Endothelial cell of umbilical vein (primary cell): ENCODE measurements around the gene MRGPRD. TPM values are rescaled to one million over a fixed set of nuclear protein-coding genes. Genes with fewer than 3 reads are reported as not detected.

Source experiments
- BruUV-seq: library from RNA; stranded (reverse); fragments of 400-500 nt; replicated peaks from 2 replicates; lab custom pipeline; 2021; lab: Mats Ljungman, UMichigan
- CTCF ChIA-PET: fragments of 300-600, 350-600 bp; sonication (Branson Sonifier 250); formaldehyde crosslinking; loops from one replicate; lab custom pipeline; 2021; ENCODE audit warnings: antibody characterized with exemption, inconsistent platforms; lab: Charles Lee
- POLR2A ChIA-PET: fragments of 300-600, 350-600 bp; sonication (Branson Sonifier 250); formaldehyde crosslinking; loops from one replicate; lab custom pipeline; 2021; ENCODE audit warnings: antibody characterized with exemption, inconsistent platforms; lab: Charles Lee
- DNase-seq: peaks from one replicate; pipeline ENCODE4 v3.0.0-alpha.2; 2011; ENCODE audit warnings: low read depth, low spot score
- FAIRE-seq: peaks from 2 replicates; lab custom pipeline; 2011; peaks lifted over from hg19 to GRCh38; lab: Jason Lieb, UNC
- H2AFZ ChIP-seq: 2 replicates; pipeline ENCODE4 v1.6.0; 2012; ENCODE audit warnings: low read depth, low read length, control low read depth, inconsistent platforms
- H3K27ac ChIP-seq: 2 replicates; pipeline ENCODE4 v1.5.1; 2011; ENCODE audit warnings: low read depth, mild to moderate bottlenecking, control low read depth, low read length, moderate library complexity; ENCODE audit not compliant: insufficient read depth
- H3K27me3 ChIP-seq, 2 experiments: 2 replicates each; pipeline versions ENCODE4 v1.6.0 to v1.6.1; 2011; ENCODE audit warnings: low read length in 2 of 2, mixed read lengths in 1 of 2; ENCODE audit not compliant: control insufficient read depth in 2 of 2, insufficient read depth in 2 of 2
- H3K36me3 ChIP-seq, 2 experiments: 2 replicates in 1 of 2; 3 replicates in 1 of 2; pipeline ENCODE4 v1.5.1; 2011; ENCODE audit warnings: low read length in 2 of 2, mild to moderate bottlenecking in 1 of 2, moderate library complexity in 1 of 2; ENCODE audit not compliant: control insufficient read depth in 2 of 2, insufficient read depth in 2 of 2; ENCODE audit errors: extremely low read depth in 1 of 2
- H3K4me1 ChIP-seq: 3 replicates; pipeline ENCODE4 v1.5.1; 2011; ENCODE audit warnings: mild to moderate bottlenecking, low read length; ENCODE audit not compliant: control insufficient read depth, insufficient read depth; ENCODE audit errors: extremely low read depth
- H3K4me2 ChIP-seq: 2 replicates; pipeline ENCODE4 v1.6.1; 2011; ENCODE audit warnings: low read length, control low read depth, mixed read lengths; ENCODE audit not compliant: insufficient read depth
- H3K4me3 ChIP-seq, 3 experiments: fragments of 200-600 bp in 1 of 3; sonication (generic), shearing (Covaris generic) in 1 of 3; replicated peaks in 1 of 3; 2 replicates each; pipeline ENCODE4 v1.5.1; 2011 to 2016; ENCODE audit warnings: control low read depth in 3 of 3, low read length in 3 of 3, mild to moderate bottlenecking in 2 of 3, inconsistent platforms in 1 of 3, low read depth in 1 of 3, moderate library complexity in 1 of 3; ENCODE audit not compliant: insufficient read depth in 1 of 3
- H3K79me2 ChIP-seq: 2 replicates; pipeline ENCODE4 v1.6.0; 2012; ENCODE audit warnings: low read length, inconsistent platforms; ENCODE audit not compliant: control insufficient read depth, insufficient read depth
- H3K9ac ChIP-seq: replicated peaks from 2 replicates; pipeline ENCODE3; 2011; ENCODE audit warnings: low read length, control low read depth; ENCODE audit not compliant: insufficient read depth; ENCODE audit errors: extremely low read depth
- H3K9me1 ChIP-seq: replicated peaks from 3 replicates; pipeline ENCODE4 v1.6.0; 2011; ENCODE audit warnings: mild to moderate bottlenecking, low read length; ENCODE audit not compliant: control insufficient read depth, insufficient read depth; ENCODE audit errors: extremely low read depth
- H3K9me3 ChIP-seq: replicated peaks from 2 replicates; pipeline ENCODE4 v1.5.1; 2012; ENCODE audit warnings: low read length, inconsistent platforms; ENCODE audit not compliant: control insufficient read depth, insufficient read depth
- H4K20me1 ChIP-seq: replicated peaks from 2 replicates; pipeline ENCODE3; 2011; ENCODE audit warnings: mild to moderate bottlenecking, low read length; ENCODE audit not compliant: control insufficient read depth, insufficient read depth; ENCODE audit errors: extremely low read depth
- EZH2 ChIP-seq: IDR thresholded peaks from 2 replicates; pipeline ENCODE4 v1.6.1; 2012; ENCODE audit warnings: borderline replicate concordance, low read depth, mild to moderate bottlenecking, moderate library complexity, low read length, inconsistent platforms; ENCODE audit not compliant: severe bottlenecking
- FOS ChIP-seq: IDR thresholded peaks from 2 replicates; pipeline ENCODE4 v1.6.1; 2011; ENCODE audit warnings: mild to moderate bottlenecking, low read length, moderate library complexity, borderline replicate concordance; ENCODE audit not compliant: insufficient read depth
- MYC ChIP-seq: IDR thresholded peaks from one replicate; pipeline ENCODE4 v1.6.1; 2011; ENCODE audit warnings: mild to moderate bottlenecking, low read depth, low read length
- POLR2A ChIP-seq: IDR thresholded peaks from 2 replicates; pipeline ENCODE4 v1.6.1; 2012; ENCODE audit warnings: low read depth, mild to moderate bottlenecking, control low read depth, low read length
- POLR2AphosphoS5 ChIP-seq: IDR thresholded peaks from 2 replicates; pipeline ENCODE4 v1.6.1; 2012; ENCODE audit warnings: low read depth, mild to moderate bottlenecking, control low read depth, low read length, moderate library complexity; ENCODE audit not compliant: insufficient read depth
- dilution Hi-C: fragments of 300-500 bp; cut with MboI; formaldehyde crosslinking; loops from one replicate; pipeline ENCODE4 v1.15.0; 2019; ENCODE audit warnings: low sequenced_read_pairs; ENCODE audit not compliant: extremely low pct_ligation_motif_present
- intact Hi-C: fragments of 100-400 bp; cut with micrococcal nuclease; formaldehyde crosslinking; loops from one replicate; pipeline ENCODE4 v1.10.0; 2022
- polyA plus RNA-seq, 4 experiments: library from polyadenylated mRNA; depleted of rRNA in 3 of 4; stranded (reverse) in 3 of 4; unstranded in 1 of 4; fragments of >200 nt; gene quantifications; 2 replicates each; pipeline versions ENCODE4 v1.2.1 to v1.2.3, GENCODE V29; 2011 to 2012; ENCODE audit warnings: missing spikeins in 1 of 4
- total RNA-seq: library from RNA; stranded (reverse); gene quantifications from 2 replicates; pipeline ENCODE4 v1.2.3, GENCODE V29; 2021
- TF ChIP-seq, protein P1 (sequence below): IDR thresholded peaks from 2 replicates; pipeline ENCODE4 v1.6.1; 2011; ENCODE audit not compliant: insufficient read depth, insufficient read length
- TF ChIP-seq, protein P2 (sequence below), 2 donors: IDR thresholded peaks; 1 replicate in 1 of 2; 2 replicates in 1 of 2; pipeline ENCODE4 v1.5.1; 2011; ENCODE audit warnings: low read length in 2 of 2, mild to moderate bottlenecking in 2 of 2, moderate library complexity in 2 of 2, control low read depth in 1 of 2, inconsistent platforms in 1 of 2, low read depth in 1 of 2; ENCODE audit not compliant: insufficient read depth in 1 of 2; ENCODE audit errors: extremely low read depth in 1 of 2

The MRGPRD gene
- total and polyA plus RNA-seq, 2 donors (not counting 3 experiments of a cell fraction or from before 2014, with no cell fraction given): not detected

- DNase-seq: no peak
- CTCF ChIA-PET: interaction anchor here (1.2 kb wide), 1 partner anchor 15 kb away, joined by 3 read pairs; no protein-coding TSS in a partner anchor
- Histone ChIP-seq H3K27me3 (peaks cover 3 to 16% of the 10 kb centered on the region in 2 experiments), H3K36me3 (no peaks in the 10 kb centered on the region), H2AFZ (no peak overlapping the region), H3K9ac (no peak overlapping the region), H3K4me2 (no peak overlapping the region), H4K20me1 (no peaks in the 10 kb centered on the region), H3K27ac (no peak overlapping the region), H3K4me1 (no peaks in the 10 kb centered on the region), H3K79me2 (no peaks in the 10 kb centered on the region), H3K4me3 (no peak overlapping the region), H3K9me3 (no peaks in the 10 kb centered on the region), H3K9me1 (no peaks in the 10 kb centered on the region)
- TF ChIP-seq, protein P1, sequence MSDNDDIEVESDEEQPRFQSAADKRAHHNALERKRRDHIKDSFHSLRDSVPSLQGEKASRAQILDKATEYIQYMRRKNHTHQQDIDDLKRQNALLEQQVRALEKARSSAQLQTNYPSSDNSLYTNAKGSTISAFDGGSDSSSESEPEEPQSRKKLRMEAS: no peak
- no peak for TF ChIP-seq POLR2AphosphoS5
- no peak for TF ChIP-seq MYC
- TF ChIP-seq POLR2A: no peak
- TF ChIP-seq FOS: no peak
- no TSS peak for BruUV-seq
- dilution Hi-C loops: no loop called here
- intact Hi-C loops: no loop called here
- POLR2A ChIA-PET: no interaction called here
- no peak for FAIRE-seq
These were observed 14.6 kb downstream of the MRGPRD start for GRCh38 chr11:68965901-68966853.

DNA sequence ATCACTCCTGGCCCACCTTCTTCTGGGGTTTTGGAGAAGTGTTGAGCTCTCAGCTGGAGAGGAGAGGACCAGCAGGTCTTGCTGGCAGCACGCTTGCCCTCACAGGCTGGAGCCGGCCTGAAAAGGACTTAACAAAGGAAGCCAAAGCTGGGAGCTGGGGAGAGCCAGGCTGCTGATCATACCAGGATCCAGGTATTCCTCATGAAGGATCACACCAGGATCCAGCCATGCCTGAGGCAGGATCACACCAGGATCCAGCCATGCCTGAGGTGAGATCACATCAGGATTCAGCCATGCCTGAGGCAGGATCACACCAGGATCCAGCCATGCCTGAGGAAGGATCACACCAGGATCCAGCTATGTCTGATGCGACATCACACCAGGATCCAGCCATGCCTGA lies 17.0 kb downstream of the MRGPRD start:
- H2AFZ ChIP-seq: no peak overlapping the region
- H3K27ac ChIP-seq: no peak overlapping the region
- no peaks in the 10 kb centered on the region for H3K9me1 ChIP-seq
- POLR2A ChIA-PET: no interaction called here
- no peaks in the 10 kb centered on the region for H4K20me1 ChIP-seq
- H3K9ac ChIP-seq: no peak overlapping the region
- no peak for DNase-seq
- H3K4me2 ChIP-seq: no peak overlapping the region
- H3K4me1 ChIP-seq: no peaks in the 10 kb centered on the region
- dilution Hi-C loops (no loop called here), intact Hi-C loops (no loop called here)
- TF ChIP-seq POLR2A (no peak), EZH2 (no peak), FOS (no peak)
- TF ChIP-seq, protein P2, sequence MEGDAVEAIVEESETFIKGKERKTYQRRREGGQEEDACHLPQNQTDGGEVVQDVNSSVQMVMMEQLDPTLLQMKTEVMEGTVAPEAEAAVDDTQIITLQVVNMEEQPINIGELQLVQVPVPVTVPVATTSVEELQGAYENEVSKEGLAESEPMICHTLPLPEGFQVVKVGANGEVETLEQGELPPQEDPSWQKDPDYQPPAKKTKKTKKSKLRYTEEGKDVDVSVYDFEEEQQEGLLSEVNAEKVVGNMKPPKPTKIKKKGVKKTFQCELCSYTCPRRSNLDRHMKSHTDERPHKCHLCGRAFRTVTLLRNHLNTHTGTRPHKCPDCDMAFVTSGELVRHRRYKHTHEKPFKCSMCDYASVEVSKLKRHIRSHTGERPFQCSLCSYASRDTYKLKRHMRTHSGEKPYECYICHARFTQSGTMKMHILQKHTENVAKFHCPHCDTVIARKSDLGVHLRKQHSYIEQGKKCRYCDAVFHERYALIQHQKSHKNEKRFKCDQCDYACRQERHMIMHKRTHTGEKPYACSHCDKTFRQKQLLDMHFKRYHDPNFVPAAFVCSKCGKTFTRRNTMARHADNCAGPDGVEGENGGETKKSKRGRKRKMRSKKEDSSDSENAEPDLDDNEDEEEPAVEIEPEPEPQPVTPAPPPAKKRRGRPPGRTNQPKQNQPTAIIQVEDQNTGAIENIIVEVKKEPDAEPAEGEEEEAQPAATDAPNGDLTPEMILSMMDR (IDR thresholded peaks at IDR 0.05; ENCODE audit: extremely low read depth in 1 of 2, insufficient read depth in 1 of 2, low read depth in 1 of 2, low read length in 2 of 2): no peak
- H3K79me2 ChIP-seq: no peaks in the 10 kb centered on the region
- FAIRE-seq: no peak
- H3K36me3 ChIP-seq: no peaks in the 10 kb centered on the region
- no peaks in the 10 kb centered on the region for H3K9me3 ChIP-seq
- CTCF ChIA-PET: no interaction called here
- H3K4me3 ChIP-seq: no peak overlapping the region
- peaks cover 3 to 4% of the 10 kb centered on the region in 2 experiments for H3K27me3 ChIP-seq
- BruUV-seq: no TSS peak
